ENCODE results near the gene MS4A13.
"Not testable (repeated sequence)": the region's sequence is repeated elsewhere in the genome, so short reads cannot be mapped to it uniquely, and the experiment has no call there.

Gene MS4A13

GRCh38 chr11:60510209-60510608 lies 5.0 kb upstream of the MS4A13 start:
- not testable (repeated sequence) for H3K36me3 Mint-ChIP-seq; DNase-seq; H3K27ac Mint-ChIP-seq; ATAC-seq (replicated peaks); H3K4me1 Mint-ChIP-seq; H3K4me3 Mint-ChIP-seq; H3K9me3 Mint-ChIP-seq; H3K27me3 Mint-ChIP-seq

GRCh38 chr11:60511393-60511792 lies 3.8 kb upstream of the MS4A13 start:
- Mint-ChIP-seq H3K4me3 (no peak overlapping the region), H3K27ac (no peak overlapping the region), H3K4me1 (peaks cover 4 to 6% of the 10 kb centered on the region in 2 donors), H3K36me3 (no peaks in the 10 kb centered on the region), H3K27me3 (no peaks in the 10 kb centered on the region), H3K9me3 (no peaks in the 10 kb centered on the region)
- DNase-seq (no peak), ATAC-seq (replicated peaks) (peak; percentile 39 to 68)

GRCh38 chr11:60512651-60513225 lies 2.5 kb upstream of the MS4A13 start:
- DNase-seq (no peak), ATAC-seq (replicated peaks) (no peak)
- Mint-ChIP-seq H3K27ac (no peak overlapping the region), H3K4me1 (peaks cover 4 to 6% of the 10 kb centered on the region in 2 donors), H3K27me3 (no peaks in the 10 kb centered on the region), H3K4me3 (no peak overlapping the region), H3K9me3 (no peaks in the 10 kb centered on the region), H3K36me3 (no peaks in the 10 kb centered on the region)

- Mint-ChIP-seq H3K36me3 (no peaks in the 10 kb centered on the region), H3K27me3 (peaks cover 0 to 5% of the 10 kb centered on the region in 2 donors), H3K4me1 (peaks cover 4 to 6% of the 10 kb centered on the region in 2 donors), H3K4me3 (no peak overlapping the region), H3K9me3 (no peaks in the 10 kb centered on the region), H3K27ac (no peak overlapping the region)
- no peak for DNase-seq
- ATAC-seq (replicated peaks): no peak
Observed at GRCh38 chr11:60513496-60514460, 1.4 kb upstream of the MS4A13 start.

GRCh38 chr11:60528465-60528864 lies 13.3 kb downstream of the MS4A13 start:
- Mint-ChIP-seq H3K4me3 (no peak overlapping the region), H3K27ac (no peak overlapping the region), H3K9me3 (no peaks in the 10 kb centered on the region), H3K4me1 (peaks cover 6 to 13% of the 10 kb centered on the region in 2 donors), H3K27me3 (no peaks in the 10 kb centered on the region), H3K36me3 (no peaks in the 10 kb centered on the region)
- DNase-seq: no peak
- ATAC-seq (replicated peaks): peak in 1 of 2 donors; percentile 62

GRCh38 chr11:60528934-60529333 lies 13.7 kb downstream of the MS4A13 start:
- ATAC-seq (replicated peaks): peak; percentile 96 to 99
- Mint-ChIP-seq H3K4me1 (peaks cover 6 to 13% of the 10 kb centered on the region in 2 donors), H3K9me3 (no peaks in the 10 kb centered on the region)

GRCh38 chr11:60530454-60531100 lies 15.4 kb downstream of the MS4A13 start:
- peaks cover 6 to 13% of the 10 kb centered on the region in 2 donors for H3K4me1 Mint-ChIP-seq
- no peak overlapping the region for H3K4me3 Mint-ChIP-seq
- ATAC-seq (replicated peaks) (no peak), DNase-seq (no peak)
- no peaks in the 10 kb centered on the region for H3K36me3 Mint-ChIP-seq
- no peak overlapping the region for H3K27ac Mint-ChIP-seq
- H3K9me3 Mint-ChIP-seq: no peaks in the 10 kb centered on the region
- no peaks in the 10 kb centered on the region for H3K27me3 Mint-ChIP-seq

More at GRCh38 chr11:60528934-60529333, 13.7 kb downstream of the MS4A13 start:
- Mint-ChIP-seq H3K27me3 (no peaks in the 10 kb centered on the region), H3K36me3 (no peaks in the 10 kb centered on the region), H3K4me3 (no peak overlapping the region), H3K27ac (no peak overlapping the region)
- no peak for DNase-seq

- not testable (repeated sequence) for H3K4me3 Mint-ChIP-seq; H3K9me3 Mint-ChIP-seq; ATAC-seq (replicated peaks); DNase-seq; H3K27me3 Mint-ChIP-seq; H3K27ac Mint-ChIP-seq; H3K36me3 Mint-ChIP-seq
- H3K4me1 Mint-ChIP-seq: peaks cover 6 to 13% of the 10 kb centered on the region in 2 donors
Observed at GRCh38 chr11:60532383-60532782, 17.2 kb downstream of the MS4A13 start.

GRCh38 chr11:60538627-60539026 lies 23.4 kb downstream of the MS4A13 start:
- DNase-seq; H3K27ac Mint-ChIP-seq; H3K36me3 Mint-ChIP-seq; H3K4me3 Mint-ChIP-seq; ATAC-seq (replicated peaks); H3K4me1 Mint-ChIP-seq; H3K27me3 Mint-ChIP-seq: not testable (repeated sequence)
- H3K9me3 Mint-ChIP-seq: peaks cover 5 to 10% of the 10 kb centered on the region in 2 donors

- ATAC-seq (replicated peaks): no peak
- Mint-ChIP-seq H3K27ac (no peak overlapping the region), H3K9me3 (peaks cover 5 to 9% of the 10 kb centered on the region in 2 donors), H3K36me3 (peaks cover 3 to 4% of the 10 kb centered on the region in 2 donors), H3K4me1 (no peaks in the 10 kb centered on the region), H3K27me3 (peaks cover 0 to 9% of the 10 kb centered on the region in 2 donors), H3K4me3 (no peak overlapping the region)
- no peak for DNase-seq
Observed at GRCh38 chr11:60544077-60544476, 28.9 kb downstream of the MS4A13 start.

- H3K27ac Mint-ChIP-seq: no peak overlapping the region
Observed at GRCh38 chr11:60561254-60561653, 46.1 kb downstream of the MS4A13 start.

GRCh38 chr11:60563553-60564235 lies 48.5 kb downstream of the MS4A13 start:
- peaks cover 10 to 17% of the 10 kb centered on the region in 2 donors for H3K4me1 Mint-ChIP-seq
- H3K9me3 Mint-ChIP-seq: peaks cover 11 to 20% of the 10 kb centered on the region in 2 donors
- H3K36me3 Mint-ChIP-seq: peaks cover 4 to 10% of the 10 kb centered on the region in 2 donors
- DNase-seq: peak; percentile 36
- peak overlapping the region; percentile 85 for H3K27ac Mint-ChIP-seq
- peak; percentile 92 to 97 for ATAC-seq (replicated peaks)
- H3K27me3 Mint-ChIP-seq: no peaks in the 10 kb centered on the region
- no peak overlapping the region for H3K4me3 Mint-ChIP-seq

More at GRCh38 chr11:60561254-60561653, 46.1 kb downstream of the MS4A13 start:
- no peaks in the 10 kb centered on the region for H3K27me3 Mint-ChIP-seq
- peaks cover 7 to 12% of the 10 kb centered on the region in 2 donors for H3K4me1 Mint-ChIP-seq
- DNase-seq (no peak), ATAC-seq (replicated peaks) (no peak)
- no peak overlapping the region for H3K4me3 Mint-ChIP-seq
- peaks cover 4 to 10% of the 10 kb centered on the region in 2 donors for H3K36me3 Mint-ChIP-seq
- peaks cover 17 to 25% of the 10 kb centered on the region in 2 donors for H3K9me3 Mint-ChIP-seq

GRCh38 chr11:60566776-60567175 lies 51.6 kb downstream of the MS4A13 start:
- Mint-ChIP-seq H3K9me3 (peaks cover 9 to 11% of the 10 kb centered on the region in 2 donors), H3K27me3 (no peaks in the 10 kb centered on the region), H3K36me3 (peaks cover 4% of the 10 kb centered on the region in 2 donors), H3K27ac (no peak overlapping the region), H3K4me3 (no peak overlapping the region), H3K4me1 (peaks cover 19 to 43% of the 10 kb centered on the region in 2 donors)
- no peak for ATAC-seq (replicated peaks)
- no peak for DNase-seq

GRCh38 chr11:60570970-60571369 lies 55.8 kb downstream of the MS4A13 start:
- Mint-ChIP-seq H3K9me3 (peaks cover 4% of the 10 kb centered on the region in 2 donors), H3K4me1 (peaks cover 15 to 37% of the 10 kb centered on the region in 2 donors)
- peak; percentile 99 to 100 for ATAC-seq (replicated peaks)

More at GRCh38 chr11:60570970-60571369, 55.8 kb downstream of the MS4A13 start:
- Mint-ChIP-seq H3K27ac (peak overlapping the region; percentile 0), H3K4me3 (no peak overlapping the region), H3K36me3 (no peaks in the 10 kb centered on the region), H3K27me3 (no peaks in the 10 kb centered on the region)
- no peak for DNase-seq

Data from stimulated activated naive B cell treated with anti-CD40 and anti-IgM and Interleukin-4, amounts not matched to agents 10 μg/mL and 1 μg/mL and 100 μg/mL, for 72 hours (primary cell).